ENCODE measurements around the gene HHAT.

HHAT gene

DNA sequence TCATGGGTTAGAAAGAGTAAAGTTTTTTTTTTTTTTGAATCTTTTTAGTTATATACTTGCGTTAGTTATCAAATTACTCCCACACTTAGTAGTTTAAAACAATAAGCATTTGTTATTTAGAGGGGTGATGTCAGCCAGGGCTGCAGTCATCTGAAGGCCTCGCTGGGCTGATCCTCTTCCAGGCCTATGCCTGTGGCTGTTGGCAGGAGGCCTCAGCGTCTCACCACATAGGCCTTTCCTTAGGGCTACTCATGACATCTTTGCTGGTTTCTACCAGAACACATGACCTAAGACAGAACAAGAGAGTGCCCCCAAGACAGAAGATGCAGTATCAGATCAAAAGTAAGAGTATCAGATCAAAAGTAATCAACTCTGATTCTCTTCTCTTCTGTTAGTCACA is 167.4 kb downstream of the HHAT start:
- Histone ChIP-seq H3K9ac (ENCODE audit: low read length) (no peak overlapping the region), H3K27me3 (ENCODE audit: control insufficient read depth, insufficient read depth, low read length) (no peaks in the 10 kb centered on the region), H3K36me3 (ENCODE audit: control insufficient read depth, insufficient read depth, low read length) (no peaks in the 10 kb centered on the region), H3K27ac (ENCODE audit: low read depth, low read length) (no peak overlapping the region), H3K4me1 (ENCODE audit: control insufficient read depth, insufficient read depth, low read length) (no peaks in the 10 kb centered on the region), H3K4me3 (ENCODE audit: low read length) (no peak overlapping the region)

- H3K4me1 ChIP-seq (ENCODE audit: control insufficient read depth, insufficient read depth, low read length) = no peaks in the 10 kb centered on the region
- no peak overlapping the region for H3K9ac ChIP-seq (ENCODE audit: low read length)
- H3K36me3 ChIP-seq (ENCODE audit: control insufficient read depth, insufficient read depth, low read length) = no peaks in the 10 kb centered on the region
- H3K27me3 ChIP-seq (ENCODE audit: control insufficient read depth, insufficient read depth, low read length) = no peaks in the 10 kb centered on the region
- H3K4me3 ChIP-seq (ENCODE audit: low read length) = no peak overlapping the region
- no peak overlapping the region for H3K27ac ChIP-seq (ENCODE audit: low read depth, low read length)
Measured at GRCh38 chr1:210499956-210500355, 171.3 kb downstream of the HHAT start.

GRCh38 chr1:210500831-210501230 is 172.1 kb downstream of the HHAT start:
- no peaks in the 10 kb centered on the region for H3K27me3 ChIP-seq (ENCODE audit: control insufficient read depth, insufficient read depth, low read length)
- H3K4me3 ChIP-seq (ENCODE audit: low read length) = no peak overlapping the region
- no peak overlapping the region for H3K27ac ChIP-seq (ENCODE audit: low read depth, low read length)

DNA sequence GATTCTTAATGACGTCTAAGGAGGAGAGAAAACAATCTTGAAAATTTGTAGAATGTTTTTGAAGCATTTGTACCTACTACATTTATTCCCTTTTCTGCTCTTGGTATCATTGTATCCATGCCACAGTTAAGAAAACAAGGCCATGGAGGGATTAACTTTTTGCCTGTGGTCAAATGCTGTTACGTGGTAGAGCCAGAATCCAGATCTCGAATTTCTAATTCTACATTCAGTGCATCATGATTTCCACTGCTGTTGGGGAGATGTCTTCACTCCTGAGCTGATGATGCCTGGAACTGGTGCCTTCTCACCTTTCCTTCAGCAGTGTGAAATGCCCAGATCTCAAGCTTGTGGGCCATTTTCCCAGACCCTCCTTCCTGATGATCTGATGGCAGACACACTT is 175.6 kb downstream of the HHAT start:
- no peaks in the 10 kb centered on the region for H3K4me1 ChIP-seq (ENCODE audit: control insufficient read depth, insufficient read depth, low read length)
- no peaks in the 10 kb centered on the region for H3K27me3 ChIP-seq (ENCODE audit: control insufficient read depth, insufficient read depth, low read length)
- H3K36me3 ChIP-seq (ENCODE audit: control insufficient read depth, insufficient read depth, low read length) = no peaks in the 10 kb centered on the region

More at GRCh38 chr1:210500831-210501230, 172.1 kb downstream of the HHAT start:
- Histone ChIP-seq H3K36me3 (ENCODE audit: control insufficient read depth, insufficient read depth, low read length) (no peaks in the 10 kb centered on the region), H3K9ac (ENCODE audit: low read length) (no peak overlapping the region), H3K4me1 (ENCODE audit: control insufficient read depth, insufficient read depth, low read length) (no peaks in the 10 kb centered on the region)

GRCh38 chr1:210505601-210506496 is 177.1 kb downstream of the HHAT start:
- H3K4me3 ChIP-seq (ENCODE audit: low read length) = no peak overlapping the region
- no peaks in the 10 kb centered on the region for H3K27me3 ChIP-seq (ENCODE audit: control insufficient read depth, insufficient read depth, low read length)
- no peaks in the 10 kb centered on the region for H3K4me1 ChIP-seq (ENCODE audit: control insufficient read depth, insufficient read depth, low read length)
- no peak overlapping the region for H3K9ac ChIP-seq (ENCODE audit: low read length)
- no peaks in the 10 kb centered on the region for H3K36me3 ChIP-seq (ENCODE audit: control insufficient read depth, insufficient read depth, low read length)
- no peak overlapping the region for H3K27ac ChIP-seq (ENCODE audit: low read depth, low read length)

More for the DNA sequence above, 175.6 kb downstream of the HHAT start:
- H3K9ac ChIP-seq (ENCODE audit: low read length) = no peak overlapping the region
- H3K27ac ChIP-seq (ENCODE audit: low read depth, low read length) = no peak overlapping the region
- H3K4me3 ChIP-seq (ENCODE audit: low read length) = no peak overlapping the region

GRCh38 chr1:210506689-210507088 is 178.0 kb downstream of the HHAT start:
- Histone ChIP-seq H3K27me3 (ENCODE audit: control insufficient read depth, insufficient read depth, low read length) (no peaks in the 10 kb centered on the region), H3K4me3 (ENCODE audit: low read length) (no peak overlapping the region), H3K36me3 (ENCODE audit: control insufficient read depth, insufficient read depth, low read length) (no peaks in the 10 kb centered on the region), H3K4me1 (ENCODE audit: control insufficient read depth, insufficient read depth, low read length) (no peaks in the 10 kb centered on the region), H3K27ac (ENCODE audit: low read depth, low read length) (no peak overlapping the region), H3K9ac (ENCODE audit: low read length) (no peak overlapping the region)

GRCh38 chr1:210516092-210516656 is 187.5 kb downstream of the HHAT start:
- H3K36me3 ChIP-seq (ENCODE audit: control insufficient read depth, insufficient read depth, low read length) = no peaks in the 10 kb centered on the region
- H3K4me1 ChIP-seq (ENCODE audit: control insufficient read depth, insufficient read depth, low read length) = no peaks in the 10 kb centered on the region
- H3K9ac ChIP-seq (ENCODE audit: low read length) = no peak overlapping the region
- H3K4me3 ChIP-seq (ENCODE audit: low read length) = no peak overlapping the region
- H3K27me3 ChIP-seq (ENCODE audit: control insufficient read depth, insufficient read depth, low read length) = no peaks in the 10 kb centered on the region
- H3K27ac ChIP-seq (ENCODE audit: low read depth, low read length) = no peak overlapping the region

GRCh38 chr1:210516697-210517459 is 188.2 kb downstream of the HHAT start:
- Histone ChIP-seq H3K36me3 (ENCODE audit: control insufficient read depth, insufficient read depth, low read length) (no peaks in the 10 kb centered on the region), H3K4me3 (ENCODE audit: low read length) (no peak overlapping the region), H3K27me3 (ENCODE audit: control insufficient read depth, insufficient read depth, low read length) (no peaks in the 10 kb centered on the region), H3K4me1 (ENCODE audit: control insufficient read depth, insufficient read depth, low read length) (no peaks in the 10 kb centered on the region), H3K27ac (ENCODE audit: low read depth, low read length) (no peak overlapping the region), H3K9ac (ENCODE audit: low read length) (no peak overlapping the region)

- Histone ChIP-seq H3K4me3 (ENCODE audit: low read length) (no peak overlapping the region), H3K27ac (ENCODE audit: low read depth, low read length) (no peak overlapping the region), H3K9ac (ENCODE audit: low read length) (no peak overlapping the region), H3K4me1 (ENCODE audit: control insufficient read depth, insufficient read depth, low read length) (no peaks in the 10 kb centered on the region), H3K36me3 (ENCODE audit: control insufficient read depth, insufficient read depth, low read length) (no peaks in the 10 kb centered on the region), H3K27me3 (ENCODE audit: control insufficient read depth, insufficient read depth, low read length) (no peaks in the 10 kb centered on the region)
Measured at GRCh38 chr1:210523830-210524229, 195.1 kb downstream of the HHAT start.

DNA sequence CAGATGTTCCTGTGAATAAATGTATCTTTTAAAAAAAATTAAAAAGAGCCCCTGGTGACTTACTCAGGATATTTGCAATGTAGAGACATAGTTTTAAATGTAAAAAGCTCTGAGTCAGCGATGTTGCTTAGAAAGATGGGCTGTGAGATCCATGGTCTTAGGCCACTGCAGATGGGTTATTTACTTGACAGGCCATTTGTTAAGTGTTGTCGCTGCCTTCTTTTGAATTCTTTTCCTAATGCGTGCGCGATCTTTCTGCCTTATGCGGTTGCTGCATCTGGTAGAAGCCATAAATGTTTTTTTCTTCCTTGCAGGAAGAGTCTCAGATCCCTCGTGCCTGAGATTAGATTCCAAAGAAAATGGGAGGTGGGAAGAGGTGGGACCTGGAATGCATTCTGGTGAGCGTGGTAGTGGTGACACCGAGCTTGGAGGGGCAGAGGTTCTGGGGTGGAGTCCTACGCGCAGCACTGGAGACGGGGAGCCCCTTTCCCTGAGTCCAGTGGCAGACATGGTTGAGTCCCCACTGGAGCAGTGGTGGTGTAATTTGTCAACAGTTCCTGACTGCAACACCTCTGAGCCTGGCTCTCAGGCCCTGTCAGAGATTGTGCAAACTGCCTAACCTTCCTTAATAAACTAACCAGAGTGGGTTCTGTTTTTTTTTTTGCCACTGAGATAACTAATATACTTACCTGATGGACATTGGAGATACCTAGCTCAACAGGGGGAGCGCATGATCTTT is 197.2 kb downstream of the HHAT start:
- Histone ChIP-seq H3K27ac (ENCODE audit: low read depth, low read length) (no peak overlapping the region), H3K36me3 (ENCODE audit: control insufficient read depth, insufficient read depth, low read length) (no peaks in the 10 kb centered on the region), H3K9ac (ENCODE audit: low read length) (no peak overlapping the region), H3K4me3 (ENCODE audit: low read length) (no peak overlapping the region), H3K27me3 (ENCODE audit: control insufficient read depth, insufficient read depth, low read length) (no peaks in the 10 kb centered on the region), H3K4me1 (ENCODE audit: control insufficient read depth, insufficient read depth, low read length) (no peaks in the 10 kb centered on the region)

GRCh38 chr1:210527091-210527490 is 198.4 kb downstream of the HHAT start:
- no peak overlapping the region for H3K4me3 ChIP-seq (ENCODE audit: low read length)
- H3K9ac ChIP-seq (ENCODE audit: low read length) = no peak overlapping the region
- no peaks in the 10 kb centered on the region for H3K4me1 ChIP-seq (ENCODE audit: control insufficient read depth, insufficient read depth, low read length)
- H3K36me3 ChIP-seq (ENCODE audit: control insufficient read depth, insufficient read depth, low read length) = no peaks in the 10 kb centered on the region
- H3K27me3 ChIP-seq (ENCODE audit: control insufficient read depth, insufficient read depth, low read length) = no peaks in the 10 kb centered on the region
- no peak overlapping the region for H3K27ac ChIP-seq (ENCODE audit: low read depth, low read length)

Data from rectal smooth muscle tissue (tissue), 1 donor.